Prostate gland (tissue), 2 donors: Measurements from ENCODE around the gene ITPR2.

Experiments used
- POLR2A ChIP-seq: fragments of 450-650 bp; IDR thresholded peaks from one replicate; pipeline ENCODE4 v1.6.1; 2016; ENCODE audit warnings: antibody characterized with exemption, mild to moderate bottlenecking
- POLR2AphosphoS5 ChIP-seq: sonication (generic); formaldehyde crosslinking; IDR thresholded peaks from one replicate; pipeline ENCODE4 v1.6.1; 2017; ENCODE audit warnings: antibody characterized with exemption
- TF ChIP-seq, protein P1 (sequence below), 4 experiments: fragments of 200-600 bp in 2 of 4; fragments of 450-650 bp in 2 of 4; sonication (generic) in 2 of 4; IDR thresholded peaks; 1 replicate in 3 of 4; 2 replicates in 1 of 4; pipeline ENCODE4 v1.5.1; 2016 to 2019; ENCODE audit warnings: antibody characterized with exemption in 4 of 4, mild to moderate bottlenecking in 2 of 4, moderate library complexity in 2 of 4

DNA sequence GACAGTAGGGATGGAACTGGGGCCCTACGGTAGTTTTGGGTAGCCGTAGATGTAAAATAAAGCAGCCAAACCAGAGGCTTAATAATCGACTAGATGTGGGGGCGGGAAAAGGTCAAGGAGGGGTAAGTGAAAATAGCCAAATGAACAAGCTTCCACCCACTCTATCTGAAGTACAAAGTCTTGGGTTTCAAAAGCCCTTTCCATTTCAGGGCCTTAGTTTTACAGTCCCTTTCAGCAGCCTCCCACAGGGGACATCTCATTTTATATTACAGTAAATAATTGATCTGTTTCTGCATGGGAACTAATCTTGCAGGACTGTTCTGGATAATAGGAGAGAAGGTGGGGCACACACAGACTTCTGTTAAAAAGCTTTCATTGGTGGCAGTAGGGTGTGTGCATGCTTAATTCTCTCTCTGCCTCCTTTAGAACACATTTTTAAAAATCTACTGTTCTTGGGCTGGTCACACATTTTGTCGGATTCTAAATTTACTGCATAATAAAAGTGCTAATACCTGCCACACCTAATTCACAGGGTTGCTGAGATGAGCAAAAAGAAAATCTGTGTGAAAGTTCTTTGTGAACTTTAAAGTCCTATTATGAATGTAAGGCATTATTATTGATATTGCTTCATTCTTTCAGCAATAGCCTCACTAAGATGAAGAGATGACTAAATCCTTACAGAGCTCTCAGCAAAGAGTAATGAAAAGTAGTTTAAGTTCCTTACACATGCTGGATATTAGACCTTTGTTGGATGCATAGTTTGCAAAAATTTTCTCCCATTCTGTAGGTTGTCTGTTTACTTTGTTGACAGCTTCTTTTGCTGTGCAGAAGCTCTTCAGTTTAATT is 104.6 kb downstream of the ITPR2 start:
- TF ChIP-seq, protein P1, sequence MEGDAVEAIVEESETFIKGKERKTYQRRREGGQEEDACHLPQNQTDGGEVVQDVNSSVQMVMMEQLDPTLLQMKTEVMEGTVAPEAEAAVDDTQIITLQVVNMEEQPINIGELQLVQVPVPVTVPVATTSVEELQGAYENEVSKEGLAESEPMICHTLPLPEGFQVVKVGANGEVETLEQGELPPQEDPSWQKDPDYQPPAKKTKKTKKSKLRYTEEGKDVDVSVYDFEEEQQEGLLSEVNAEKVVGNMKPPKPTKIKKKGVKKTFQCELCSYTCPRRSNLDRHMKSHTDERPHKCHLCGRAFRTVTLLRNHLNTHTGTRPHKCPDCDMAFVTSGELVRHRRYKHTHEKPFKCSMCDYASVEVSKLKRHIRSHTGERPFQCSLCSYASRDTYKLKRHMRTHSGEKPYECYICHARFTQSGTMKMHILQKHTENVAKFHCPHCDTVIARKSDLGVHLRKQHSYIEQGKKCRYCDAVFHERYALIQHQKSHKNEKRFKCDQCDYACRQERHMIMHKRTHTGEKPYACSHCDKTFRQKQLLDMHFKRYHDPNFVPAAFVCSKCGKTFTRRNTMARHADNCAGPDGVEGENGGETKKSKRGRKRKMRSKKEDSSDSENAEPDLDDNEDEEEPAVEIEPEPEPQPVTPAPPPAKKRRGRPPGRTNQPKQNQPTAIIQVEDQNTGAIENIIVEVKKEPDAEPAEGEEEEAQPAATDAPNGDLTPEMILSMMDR (IDR thresholded peaks at IDR 0.05) = no peak
- TF ChIP-seq POLR2AphosphoS5 (no peak), POLR2A (no peak)
